Smooth muscle cell (in vitro differentiated cells): ENCODE data around the gene DIP2A. TPM values are rescaled to one million over a fixed set of nuclear protein-coding genes. Genes with fewer than 3 reads are reported as not detected.
"Not testable (repeated sequence)": the region's sequence is repeated elsewhere in the genome, so short reads cannot be mapped to it uniquely, and the experiment has no call there.

ENCODE experiments used
- DNase-seq: peaks from one replicate; lab custom pipeline; 2025; ENCODE audit not compliant: unreplicated experiment; lab: John Stamatoyannopoulos, UW
- H2AFZ ChIP-seq: fragments of 200-600 bp; sonication (generic); 2 replicates; pipeline ENCODE4 v1.6.0; 2016; ENCODE audit warnings: antibody characterized with exemption, low read depth, mild to moderate bottlenecking
- H3F3A ChIP-seq: fragments of 200-600 bp; sonication (generic); 2 replicates; pipeline ENCODE4 v1.6.0; 2017; ENCODE audit warnings: antibody characterized with exemption, low read depth
- H3K27ac ChIP-seq: fragments of 200-600 bp; sonication (generic); 2 replicates; pipeline ENCODE4 v1.5.1; 2016; ENCODE audit warnings: low read depth, mild to moderate bottlenecking
- H3K27me3 ChIP-seq: fragments of 200-600 bp; sonication (generic); 2 replicates; pipeline ENCODE4 v1.6.1; 2016; ENCODE audit warnings: low read depth, mild to moderate bottlenecking
- H3K36me3 ChIP-seq: fragments of 200-600 bp; sonication (generic); 2 replicates; pipeline ENCODE4 v1.5.1; 2016; ENCODE audit warnings: low read depth
- H3K4me1 ChIP-seq: fragments of 200-600 bp; sonication (generic); 2 replicates; pipeline ENCODE4 v1.5.1; 2016; ENCODE audit warnings: low read depth
- H3K4me2 ChIP-seq: fragments of 200-600 bp; sonication (generic); 2 replicates; pipeline ENCODE4 v1.6.0; 2016; ENCODE audit warnings: mild to moderate bottlenecking
- H3K4me3 ChIP-seq: fragments of 200-600 bp; sonication (generic); 2 replicates; pipeline ENCODE4 v1.5.1; 2016; ENCODE audit warnings: mild to moderate bottlenecking
- H3K79me2 ChIP-seq: fragments of 200-600 bp; sonication (generic); 2 replicates; pipeline ENCODE4 v1.6.0; 2016; ENCODE audit warnings: low read depth, mild to moderate bottlenecking
- H3K9ac ChIP-seq: fragments of 200-600 bp; sonication (generic); 2 replicates; pipeline ENCODE4 v1.6.0; 2016; ENCODE audit warnings: low read depth
- H3K9me3 ChIP-seq: fragments of 200-600 bp; sonication (generic); replicated peaks from 2 replicates; pipeline ENCODE4 v1.5.1; 2016; ENCODE audit warnings: low read depth
- H4K20me1 ChIP-seq: fragments of 200-600 bp; sonication (generic); 2 replicates; pipeline ENCODE4 v1.6.0; 2016; ENCODE audit warnings: low read depth
- CTCF ChIP-seq: fragments of 200-600 bp; sonication (generic); IDR thresholded peaks from 2 replicates; pipeline ENCODE4 v1.5.1; 2017; ENCODE audit warnings: borderline replicate concordance, mild to moderate bottlenecking, antibody characterized with exemption; ENCODE audit not compliant: insufficient read depth, poor library complexity, severe bottlenecking
- WGBS: methylation state at CpG from one replicate; pipeline ENCODE4 v1.1.7; 2016; ENCODE audit warnings: low lambda C conversion rate; 5-methylcytosine and 5-hydroxymethylcytosine counted together
- polyA plus RNA-seq: library from polyadenylated mRNA; unstranded; fragments of >200 nt; fragmentation: Nextera tagmentation; extraction: Ambion mirVana; gene quantifications from 2 replicates; pipeline ENCODE4 v1.2.1, GENCODE V29; 2016
- total RNA-seq: library from RNA; depleted of rRNA; stranded (reverse); fragments of >200 nt; gene quantifications from 2 replicates; pipeline ENCODE4 v1.2.3, GENCODE V29; 2014

The DIP2A gene
- total and polyA plus RNA-seq, 2 experiments from 2014 or later: 11.5 to 24.8 TPM

- no peak for DNase-seq
- Histone ChIP-seq H2AFZ (peak overlapping the region; percentile 96), H4K20me1 (peaks cover 37% of the 10 kb centered on the region), H3K79me2 (peaks cover 46% of the 10 kb centered on the region), H3K27ac (no peak overlapping the region), H3K36me3 (no peaks in the 10 kb centered on the region), H3K4me2 (peak overlapping the region; percentile 98), H3F3A (no peaks in the 10 kb centered on the region), H3K27me3 (no peaks in the 10 kb centered on the region), H3K4me1 (peaks cover 9% of the 10 kb centered on the region), H3K9ac (peak overlapping the region; percentile 74), H3K9me3 (no peaks in the 10 kb centered on the region), H3K4me3 (peak overlapping the region; percentile 94)
- TF ChIP-seq CTCF: no peak
- WGBS: 3% methylated on average over 13 of the region's 36 CpGs
Measured at GRCh38 chr21:46459024-46459355, 299 bp downstream of the DIP2A start.

GRCh38 chr21:46459356-46460112 lies 843 bp downstream of the DIP2A start:
- no peaks in the 10 kb centered on the region for H3K36me3 ChIP-seq
- H4K20me1 ChIP-seq: peaks cover 38% of the 10 kb centered on the region
- H3K4me2 ChIP-seq: peak overlapping the region; percentile 98
- no peaks in the 10 kb centered on the region for H3K27me3 ChIP-seq
- H2AFZ ChIP-seq: peak overlapping the region; percentile 96
- peak overlapping the region; percentile 74 for H3K9ac ChIP-seq
- DNase-seq: no peak
- H3K4me3 ChIP-seq: peak overlapping the region; percentile 94
- TF ChIP-seq CTCF: no peak
- 7% methylated on average over 11 of the region's 41 CpGs for WGBS
- H3K79me2 ChIP-seq: peaks cover 46% of the 10 kb centered on the region
- H3F3A ChIP-seq: no peaks in the 10 kb centered on the region
- H3K9me3 ChIP-seq: no peaks in the 10 kb centered on the region
- peaks cover 9% of the 10 kb centered on the region for H3K4me1 ChIP-seq
- H3K27ac ChIP-seq: no peak overlapping the region

GRCh38 chr21:46461909-46462308 lies 3.2 kb downstream of the DIP2A start:
- no peak for DNase-seq
- Histone ChIP-seq H3K9me3 (no peaks in the 10 kb centered on the region), H3K9ac (no peak overlapping the region), H3K4me3 (no peak overlapping the region), H3K4me1 (peaks cover 9% of the 10 kb centered on the region), H3K27me3 (no peaks in the 10 kb centered on the region), H2AFZ (no peak overlapping the region), H3K36me3 (no peaks in the 10 kb centered on the region), H3K79me2 (peaks cover 59% of the 10 kb centered on the region), H3K27ac (no peak overlapping the region), H4K20me1 (peaks cover 46% of the 10 kb centered on the region), H3K4me2 (no peak overlapping the region), H3F3A (no peaks in the 10 kb centered on the region)
- 94% methylated on average over 5 of the region's 5 CpGs for WGBS
- TF ChIP-seq CTCF: no peak

- not testable (repeated sequence) for H3K9me3 ChIP-seq, H3K36me3 ChIP-seq, DNase-seq, H3K4me3 ChIP-seq, H3K27ac ChIP-seq, H3K4me2 ChIP-seq, H3K9ac ChIP-seq, H3F3A ChIP-seq, H3K27me3 ChIP-seq, H2AFZ ChIP-seq, H3K4me1 ChIP-seq
- Histone ChIP-seq H3K79me2 (peaks cover 52% of the 10 kb centered on the region), H4K20me1 (peaks cover 60% of the 10 kb centered on the region)
- WGBS: 93% methylated on average over 6 of the region's 6 CpGs
Measured at GRCh38 chr21:46465153-46465552, 6.5 kb downstream of the DIP2A start.
